NB4 (cell line): ENCODE data around the gene OR2T12.
"Not testable (repeated sequence)": the region's sequence is repeated elsewhere in the genome, so short reads cannot be mapped to it uniquely, and the experiment has no call there.

ENCODE experiments used
- DNase-seq: peaks from one replicate; pipeline ENCODE4 v3.0.0; 2010; ENCODE audit warnings: low read depth
- H3K4me3 ChIP-seq: one replicate; pipeline ENCODE4 v1.5.1; 2011; ENCODE audit warnings: mild to moderate bottlenecking, low read depth, low read length, moderate library complexity
- MYC ChIP-seq: IDR thresholded peaks from 2 replicates; pipeline ENCODE4 v1.6.1; 2011; ENCODE audit warnings: low read depth, low read length
- POLR2A ChIP-seq: IDR thresholded peaks from 2 replicates; pipeline ENCODE4 v1.6.1; 2011; ENCODE audit warnings: mild to moderate bottlenecking; ENCODE audit not compliant: insufficient read length; ENCODE audit errors: extremely low read depth
- TF ChIP-seq, protein P1 (sequence below): IDR thresholded peaks from 2 replicates; pipeline ENCODE4 v1.6.1; 2011; ENCODE audit warnings: low read depth, low read length
- TF ChIP-seq, protein P2 (sequence below): IDR thresholded peaks from one replicate; pipeline ENCODE4 v1.5.1; 2012; ENCODE audit warnings: low read depth, low read length

Gene OR2T12, protein sequence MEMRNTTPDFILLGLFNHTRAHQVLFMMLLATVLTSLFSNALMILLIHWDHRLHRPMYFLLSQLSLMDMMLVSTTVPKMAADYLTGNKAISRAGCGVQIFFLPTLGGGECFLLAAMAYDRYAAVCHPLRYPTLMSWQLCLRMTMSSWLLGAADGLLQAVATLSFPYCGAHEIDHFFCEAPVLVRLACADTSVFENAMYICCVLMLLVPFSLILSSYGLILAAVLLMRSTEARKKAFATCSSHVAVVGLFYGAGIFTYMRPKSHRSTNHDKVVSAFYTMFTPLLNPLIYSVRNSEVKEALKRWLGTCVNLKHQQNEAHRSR

DNA sequence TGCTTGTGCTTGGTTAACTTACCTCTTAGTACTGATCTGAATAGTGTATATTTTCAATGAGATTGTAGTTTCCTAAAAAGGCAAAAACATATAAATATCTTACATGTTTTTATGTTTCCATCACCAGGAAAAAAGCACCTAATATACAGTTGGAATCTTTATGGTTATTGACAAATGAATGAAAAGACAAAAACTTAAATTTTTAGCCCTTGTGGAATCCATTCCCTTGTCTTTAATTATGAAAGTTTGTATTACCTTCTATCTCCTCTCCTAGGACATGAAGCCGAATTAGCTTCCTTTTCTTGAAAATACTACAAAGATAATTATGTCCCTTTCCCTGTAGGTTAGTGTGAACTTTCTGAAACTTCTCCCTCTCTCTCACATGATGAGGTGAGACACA lies at the start of gene OR2T12:
TSS of gene OR2T12 (minus strand) at position 101 of the 400 bp plus-strand sequence. CDS start 7,846 bp downstream, outside the sequence.
- no peak for TF ChIP-seq MYC
- TF ChIP-seq, protein P1, sequence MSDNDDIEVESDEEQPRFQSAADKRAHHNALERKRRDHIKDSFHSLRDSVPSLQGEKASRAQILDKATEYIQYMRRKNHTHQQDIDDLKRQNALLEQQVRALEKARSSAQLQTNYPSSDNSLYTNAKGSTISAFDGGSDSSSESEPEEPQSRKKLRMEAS: no peak
- TF ChIP-seq, protein P2, sequence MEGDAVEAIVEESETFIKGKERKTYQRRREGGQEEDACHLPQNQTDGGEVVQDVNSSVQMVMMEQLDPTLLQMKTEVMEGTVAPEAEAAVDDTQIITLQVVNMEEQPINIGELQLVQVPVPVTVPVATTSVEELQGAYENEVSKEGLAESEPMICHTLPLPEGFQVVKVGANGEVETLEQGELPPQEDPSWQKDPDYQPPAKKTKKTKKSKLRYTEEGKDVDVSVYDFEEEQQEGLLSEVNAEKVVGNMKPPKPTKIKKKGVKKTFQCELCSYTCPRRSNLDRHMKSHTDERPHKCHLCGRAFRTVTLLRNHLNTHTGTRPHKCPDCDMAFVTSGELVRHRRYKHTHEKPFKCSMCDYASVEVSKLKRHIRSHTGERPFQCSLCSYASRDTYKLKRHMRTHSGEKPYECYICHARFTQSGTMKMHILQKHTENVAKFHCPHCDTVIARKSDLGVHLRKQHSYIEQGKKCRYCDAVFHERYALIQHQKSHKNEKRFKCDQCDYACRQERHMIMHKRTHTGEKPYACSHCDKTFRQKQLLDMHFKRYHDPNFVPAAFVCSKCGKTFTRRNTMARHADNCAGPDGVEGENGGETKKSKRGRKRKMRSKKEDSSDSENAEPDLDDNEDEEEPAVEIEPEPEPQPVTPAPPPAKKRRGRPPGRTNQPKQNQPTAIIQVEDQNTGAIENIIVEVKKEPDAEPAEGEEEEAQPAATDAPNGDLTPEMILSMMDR: no peak
- TF ChIP-seq POLR2A: no peak
- DNase-seq: no peak
- H3K4me3 ChIP-seq: no peak within 1 kb of the TSS

DNA sequence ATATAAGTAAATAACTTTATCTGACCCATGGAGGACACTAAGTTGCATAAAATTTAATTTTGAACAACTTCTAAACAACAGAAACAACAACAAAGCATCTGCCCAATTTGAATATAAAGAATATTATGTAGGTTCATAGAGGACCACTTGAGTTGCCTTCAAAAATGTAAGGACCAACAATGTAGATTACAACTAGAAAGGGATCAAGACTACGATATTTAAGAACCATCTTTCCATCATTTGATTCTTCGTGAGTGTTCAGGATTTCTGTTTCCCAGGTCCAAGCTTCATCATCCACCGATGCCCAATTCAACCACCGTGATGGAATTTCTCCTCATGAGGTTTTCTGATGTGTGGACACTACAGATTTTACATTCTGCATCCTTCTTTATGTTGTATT lies 45.3 kb upstream of the OR2T12 start, which contains the start of gene OR14C36:
TSS of gene OR14C36 (plus strand) at position 301 of the 400 bp plus-strand sequence. CDS start at position 301, 0 bp downstream.
- no peak for TF ChIP-seq POLR2A
- TF ChIP-seq, protein P1: no peak
- TF ChIP-seq, protein P2: no peak
- TF ChIP-seq MYC: no peak
- H3K4me3 ChIP-seq: no peak within 1 kb of the TSS
- no peak for DNase-seq

DNA sequence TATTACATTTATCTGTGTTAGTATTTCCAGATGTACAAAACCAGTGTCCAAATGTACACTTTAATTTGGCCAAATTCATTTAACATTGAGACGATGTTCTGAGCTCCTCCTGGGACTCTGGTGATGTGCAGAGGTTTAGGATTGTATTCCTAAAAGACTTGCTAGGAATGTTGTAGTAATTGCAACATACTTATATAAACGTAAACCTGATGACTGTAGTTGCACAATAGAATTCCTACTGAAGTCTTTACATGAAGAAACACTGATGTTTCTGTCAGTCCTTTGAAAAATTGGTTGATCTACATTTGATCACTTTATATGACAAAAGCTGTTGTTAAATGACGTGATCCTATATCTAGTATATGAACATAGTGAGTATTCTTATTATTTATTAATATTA lies 40.2 kb upstream of the OR2T12 start:
- TF ChIP-seq MYC: no peak
- TF ChIP-seq, protein P2: no peak
- TF ChIP-seq, protein P1: no peak
- no peak for TF ChIP-seq POLR2A
- no peak for DNase-seq
- H3K4me3 ChIP-seq: no peak overlapping the region

DNA sequence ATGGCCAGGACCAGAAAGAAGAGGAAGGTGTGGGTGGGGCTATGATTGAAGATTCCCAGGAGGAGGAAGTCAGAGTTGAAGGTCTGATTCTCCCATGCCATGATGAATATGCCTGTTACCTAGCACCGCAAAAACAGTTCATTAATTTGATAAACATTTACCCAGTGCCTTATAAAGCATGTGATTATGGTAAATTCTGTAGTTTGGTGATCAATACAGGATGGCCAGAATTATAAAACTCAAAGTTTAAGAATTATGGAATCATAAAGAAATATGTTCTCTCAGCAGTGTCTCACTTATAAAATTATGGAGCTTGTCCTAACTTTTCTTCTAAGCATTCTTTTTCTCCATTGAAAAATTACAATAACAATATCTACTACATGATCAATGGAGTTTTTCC lies 21.2 kb upstream of the OR2T12 start, which contains the start of gene OR2M7:
TSS of gene OR2M7 (minus strand) at position 101 of the 400 bp plus-strand sequence. CDS start at position 101, 0 bp downstream.
- TF ChIP-seq, protein P1: no peak
- no peak for TF ChIP-seq POLR2A
- no peak within 1 kb of the TSS for H3K4me3 ChIP-seq
- DNase-seq: no peak

DNA sequence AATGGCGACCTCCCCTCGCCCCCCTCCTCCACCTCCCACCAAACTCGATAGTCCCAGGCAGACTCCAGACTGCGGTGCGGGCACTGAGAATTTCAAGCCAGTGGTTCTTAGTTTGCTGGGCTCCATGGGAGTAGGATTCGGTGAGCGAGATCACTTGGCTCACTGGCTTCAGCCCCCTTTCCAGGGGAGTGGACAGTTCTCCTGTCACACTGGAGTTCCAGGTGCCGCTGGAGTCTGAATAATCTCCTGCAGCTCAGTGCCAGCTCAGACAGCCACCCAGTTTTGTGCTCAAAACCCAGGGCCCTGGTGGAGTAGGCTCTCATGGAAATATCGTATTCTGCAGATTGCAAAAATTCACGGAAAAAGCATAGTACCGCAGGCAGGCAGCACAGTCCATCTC lies 13.6 kb upstream of the OR2T12 start:
- TF ChIP-seq POLR2A: no peak
- TF ChIP-seq MYC: no peak
- TF ChIP-seq, protein P2: no peak
- TF ChIP-seq, protein P1: no peak
- H3K4me3 ChIP-seq: no peak overlapping the region
- no peak for DNase-seq

DNA sequence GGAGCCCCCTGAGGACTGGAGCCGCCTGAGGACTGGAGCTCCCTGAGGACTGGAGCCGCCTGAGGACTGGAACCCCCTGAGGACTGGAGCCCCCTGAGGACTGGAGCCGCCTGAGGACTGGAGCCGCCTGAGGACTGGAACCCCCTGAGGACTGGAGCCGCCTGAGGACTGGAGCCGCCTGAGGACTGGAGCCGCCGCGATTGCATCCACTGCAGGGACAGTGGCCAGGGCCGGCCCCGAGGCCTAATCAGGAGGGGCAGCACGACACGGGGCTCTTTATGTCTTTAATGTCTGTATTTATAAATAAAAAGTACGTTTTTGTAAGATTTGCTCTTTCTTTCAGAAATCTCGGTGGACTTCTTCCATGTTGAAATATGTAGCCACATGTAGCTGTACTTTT lies 3.5 kb upstream of the OR2T12 start:
- DNase-seq, H3K4me3 ChIP-seq: not testable (repeated sequence)

DNA sequence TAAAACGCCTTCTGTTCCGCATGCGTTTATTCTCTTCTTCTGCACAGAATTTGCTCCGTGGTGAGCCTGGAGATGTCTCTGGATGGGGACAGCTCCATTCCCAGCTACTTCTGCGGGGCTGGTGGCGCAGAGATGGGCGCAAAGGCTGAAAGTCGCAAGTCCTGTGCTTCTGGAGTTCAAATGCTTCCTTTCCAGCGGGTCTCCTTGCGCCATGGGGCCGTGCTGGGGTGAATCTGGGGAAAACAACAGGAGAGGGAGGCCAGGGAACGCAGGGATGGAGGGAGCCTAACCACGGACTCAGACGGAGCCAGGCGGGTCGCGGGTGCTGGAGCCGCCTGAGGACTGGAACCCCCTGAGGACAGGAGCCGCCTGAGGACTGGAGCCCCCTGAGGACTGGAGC lies 2.9 kb upstream of the OR2T12 start:
- TF ChIP-seq MYC (no peak), POLR2A (no peak)
- TF ChIP-seq, protein P1: no peak
- TF ChIP-seq, protein P2: no peak
- no peak for DNase-seq
- H3K4me3 ChIP-seq: no peak overlapping the region

DNA sequence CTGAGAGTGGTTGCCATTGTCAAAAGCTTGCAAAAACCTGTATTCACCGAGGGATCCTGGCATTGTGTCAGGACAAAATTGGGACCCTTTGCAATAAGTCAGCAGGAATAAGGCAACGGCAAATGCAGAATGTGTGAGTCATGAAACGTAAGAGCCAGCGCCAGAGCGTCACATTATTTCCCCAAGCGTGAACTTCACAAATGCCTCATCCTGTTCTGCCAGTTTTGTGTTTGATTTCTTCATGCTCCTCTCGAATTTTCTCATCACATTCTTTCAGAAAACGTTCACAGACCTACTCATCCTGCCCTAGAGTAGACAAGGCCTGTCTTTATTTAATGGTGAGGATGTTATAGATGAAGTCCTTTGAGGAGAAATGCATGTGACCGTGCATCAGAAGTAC lies 2.4 kb upstream of the OR2T12 start:
- not testable (repeated sequence) for DNase-seq, H3K4me3 ChIP-seq
